IPS-18a (cell line): Measurements from ENCODE around the gene OBSCN.

Experiments
- H3K27ac ChIP-seq: one replicate; pipeline ENCODE4 v1.5.1; 2013; ENCODE audit warnings: low read length
- H3K27me3 ChIP-seq: one replicate; pipeline ENCODE4 v1.6.1; 2013; ENCODE audit warnings: mild to moderate bottlenecking, low read length; ENCODE audit not compliant: control insufficient read depth, insufficient read depth
- H3K36me3 ChIP-seq: one replicate; pipeline ENCODE4 v1.6.1; 2013; ENCODE audit warnings: low read depth, low read length; ENCODE audit not compliant: control insufficient read depth
- H3K4me1 ChIP-seq: one replicate; pipeline ENCODE4 v1.6.1; 2013; ENCODE audit warnings: low read depth, low read length; ENCODE audit not compliant: control insufficient read depth
- H3K4me3 ChIP-seq: one replicate; pipeline ENCODE4 v1.5.1; 2013; ENCODE audit warnings: low read length
- H3K9ac ChIP-seq: one replicate; pipeline ENCODE4 v1.6.1; 2013; ENCODE audit warnings: mild to moderate bottlenecking, low read length, moderate library complexity
- H3K9me3 ChIP-seq: one replicate; pipeline ENCODE4 v1.6.1; 2013; ENCODE audit warnings: low read depth, low read length; ENCODE audit not compliant: control insufficient read depth

OBSCN gene

GRCh38 chr1:228163776-228164519 lies 43.9 kb upstream of the OBSCN start:
- no peaks in the 10 kb centered on the region for H3K4me1 ChIP-seq
- no peaks in the 10 kb centered on the region for H3K36me3 ChIP-seq
- H3K9me3 ChIP-seq, result no peaks in the 10 kb centered on the region
- H3K9ac ChIP-seq, result no peak overlapping the region
- H3K27me3 ChIP-seq, result no peaks in the 10 kb centered on the region
- H3K4me3 ChIP-seq, result no peak overlapping the region
- no peak overlapping the region for H3K27ac ChIP-seq

- H3K27ac ChIP-seq, result peak overlapping the region; percentile 77
- H3K4me1 ChIP-seq, result no peaks in the 10 kb centered on the region
- H3K27me3 ChIP-seq, result no peaks in the 10 kb centered on the region
- no peaks in the 10 kb centered on the region for H3K9me3 ChIP-seq
- H3K36me3 ChIP-seq, result no peaks in the 10 kb centered on the region
- H3K9ac ChIP-seq, result no peak overlapping the region
- peak overlapping the region; percentile 75 for H3K4me3 ChIP-seq
Observed at GRCh38 chr1:228164561-228165371, 43.1 kb upstream of the OBSCN start.

- Histone ChIP-seq H3K27ac (peak within 1 kb of the TSS; percentile 78), H3K9me3 (no peaks in the 10 kb centered on the region), H3K4me1 (no peaks in the 10 kb centered on the region), H3K4me3 (peak within 1 kb of the TSS; percentile 75), H3K27me3 (no peaks in the 10 kb centered on the region), H3K9ac (peak within 1 kb of the TSS; percentile 81), H3K36me3 (no peaks in the 10 kb centered on the region)
Observed at GRCh38 chr1:228165372-228166169, 42.3 kb upstream of the OBSCN start, which contains the start of gene IBA57. Gene IBA57, plus strand, starts transcription at chr1:228165804. Its CDS starts 13 bp downstream, at chr1:228165817.

- Histone ChIP-seq H3K9me3 (no peaks in the 10 kb centered on the region), H3K4me3 (peak overlapping the region; percentile 69), H3K27me3 (no peaks in the 10 kb centered on the region), H3K36me3 (no peaks in the 10 kb centered on the region), H3K27ac (no peak overlapping the region), H3K4me1 (no peaks in the 10 kb centered on the region), H3K9ac (peak overlapping the region; percentile 81)
Observed at GRCh38 chr1:228166170-228166936, 41.5 kb upstream of the OBSCN start.

DNA sequence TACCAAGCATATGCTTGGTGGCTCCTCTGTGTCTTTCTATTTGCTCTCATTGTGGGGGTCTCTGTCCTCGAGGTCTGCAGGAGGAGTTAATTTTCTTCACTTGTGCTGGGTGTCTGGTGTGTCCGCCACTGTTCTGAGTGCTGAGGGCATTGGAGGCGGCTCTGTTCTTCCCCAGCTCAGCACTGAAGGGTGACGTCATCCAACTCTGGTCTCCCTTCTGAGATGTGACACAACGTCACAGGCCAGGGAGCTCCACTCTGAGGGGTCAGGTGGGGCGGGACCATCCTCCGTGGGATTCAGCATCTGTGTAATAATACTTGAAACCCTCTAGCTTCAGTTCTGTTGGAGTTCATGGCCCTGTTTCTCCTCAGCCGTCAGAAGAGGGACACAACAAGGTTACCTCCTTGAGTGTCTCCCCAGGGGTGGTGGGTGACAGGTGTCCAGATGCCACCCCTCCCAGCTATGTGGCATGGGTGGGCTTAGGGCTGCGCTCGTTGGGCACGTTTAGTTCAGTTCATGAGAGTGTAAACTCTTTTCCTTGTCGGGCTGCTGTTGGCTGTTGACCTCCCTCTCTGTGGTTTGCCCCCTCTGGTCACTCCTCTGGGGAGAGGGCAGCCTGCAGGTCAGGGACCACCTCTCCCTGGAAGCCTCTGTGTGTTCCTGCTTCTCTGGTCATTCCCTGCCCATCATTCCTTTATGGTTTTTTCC lies 39.1 kb upstream of the OBSCN start:
- Histone ChIP-seq H3K36me3 (no peaks in the 10 kb centered on the region), H3K9ac (no peak overlapping the region), H3K27ac (no peak overlapping the region), H3K27me3 (no peaks in the 10 kb centered on the region), H3K9me3 (no peaks in the 10 kb centered on the region), H3K4me3 (no peak overlapping the region), H3K4me1 (no peaks in the 10 kb centered on the region)

DNA sequence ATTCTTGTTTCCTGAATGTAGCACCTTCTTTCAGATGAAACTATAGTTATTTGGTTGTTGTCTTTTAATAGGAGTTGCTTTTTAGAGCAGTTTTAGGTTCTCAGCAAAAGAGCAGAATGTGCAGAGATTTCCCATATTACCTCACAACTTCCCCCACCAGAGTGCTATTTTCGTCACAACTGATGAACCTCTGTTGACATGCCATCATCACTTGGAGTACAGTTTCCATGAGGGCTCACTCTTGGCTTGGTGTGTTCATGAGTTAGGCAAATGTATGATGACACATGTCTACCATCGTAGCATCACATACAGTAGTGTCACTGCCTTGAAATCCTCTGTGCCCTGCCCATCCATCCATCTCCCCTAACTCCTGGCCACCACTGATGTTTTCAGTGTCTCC lies 38.5 kb upstream of the OBSCN start:
- H3K36me3 ChIP-seq, result no peaks in the 10 kb centered on the region
- no peak overlapping the region for H3K9ac ChIP-seq
- H3K4me3 ChIP-seq, result no peak overlapping the region
- H3K27ac ChIP-seq, result no peak overlapping the region
- no peaks in the 10 kb centered on the region for H3K4me1 ChIP-seq
- H3K9me3 ChIP-seq, result no peaks in the 10 kb centered on the region
- H3K27me3 ChIP-seq, result no peaks in the 10 kb centered on the region

- no peaks in the 10 kb centered on the region for H3K4me1 ChIP-seq
- no peak overlapping the region for H3K4me3 ChIP-seq
- no peak overlapping the region for H3K9ac ChIP-seq
- no peaks in the 10 kb centered on the region for H3K36me3 ChIP-seq
- no peak overlapping the region for H3K27ac ChIP-seq
- no peaks in the 10 kb centered on the region for H3K27me3 ChIP-seq
- no peaks in the 10 kb centered on the region for H3K9me3 ChIP-seq
Observed at GRCh38 chr1:228170666-228171065, 37.2 kb upstream of the OBSCN start.

GRCh38 chr1:228171221-228171891 lies 36.5 kb upstream of the OBSCN start:
- Histone ChIP-seq H3K9me3 (no peaks in the 10 kb centered on the region), H3K36me3 (no peaks in the 10 kb centered on the region), H3K4me1 (no peaks in the 10 kb centered on the region), H3K27me3 (no peaks in the 10 kb centered on the region), H3K27ac (no peak overlapping the region), H3K9ac (no peak overlapping the region), H3K4me3 (no peak overlapping the region)

- H3K9ac ChIP-seq, result no peak overlapping the region
- H3K27ac ChIP-seq, result no peak overlapping the region
- H3K27me3 ChIP-seq, result no peaks in the 10 kb centered on the region
- no peaks in the 10 kb centered on the region for H3K36me3 ChIP-seq
- H3K4me1 ChIP-seq, result no peaks in the 10 kb centered on the region
- H3K9me3 ChIP-seq, result no peaks in the 10 kb centered on the region
- no peak overlapping the region for H3K4me3 ChIP-seq
Observed at GRCh38 chr1:228172591-228173527, 35.0 kb upstream of the OBSCN start.
